DOHH2 (cell line): Measurements from ENCODE around the gene CCDC88A.

Source experiments
- EZH2phosphoT487 ChIP-seq: fragments of 200-600 bp; sonication (generic); IDR thresholded peaks from 2 replicates; pipeline ENCODE4 v1.6.1; 2017; ENCODE audit warnings: borderline replicate concordance, mild to moderate bottlenecking, antibody characterized with exemption, low read length, moderate library complexity, mixed read lengths
- TF ChIP-seq, protein P1 (sequence below): fragments of 200-600 bp; sonication (generic); IDR thresholded peaks from one replicate; pipeline ENCODE4 v1.5.1; 2014; ENCODE audit warnings: antibody characterized with exemption, mild to moderate bottlenecking, low read depth, low read length; ENCODE audit not compliant: poor library complexity, severe bottlenecking

- TF ChIP-seq, protein P1, sequence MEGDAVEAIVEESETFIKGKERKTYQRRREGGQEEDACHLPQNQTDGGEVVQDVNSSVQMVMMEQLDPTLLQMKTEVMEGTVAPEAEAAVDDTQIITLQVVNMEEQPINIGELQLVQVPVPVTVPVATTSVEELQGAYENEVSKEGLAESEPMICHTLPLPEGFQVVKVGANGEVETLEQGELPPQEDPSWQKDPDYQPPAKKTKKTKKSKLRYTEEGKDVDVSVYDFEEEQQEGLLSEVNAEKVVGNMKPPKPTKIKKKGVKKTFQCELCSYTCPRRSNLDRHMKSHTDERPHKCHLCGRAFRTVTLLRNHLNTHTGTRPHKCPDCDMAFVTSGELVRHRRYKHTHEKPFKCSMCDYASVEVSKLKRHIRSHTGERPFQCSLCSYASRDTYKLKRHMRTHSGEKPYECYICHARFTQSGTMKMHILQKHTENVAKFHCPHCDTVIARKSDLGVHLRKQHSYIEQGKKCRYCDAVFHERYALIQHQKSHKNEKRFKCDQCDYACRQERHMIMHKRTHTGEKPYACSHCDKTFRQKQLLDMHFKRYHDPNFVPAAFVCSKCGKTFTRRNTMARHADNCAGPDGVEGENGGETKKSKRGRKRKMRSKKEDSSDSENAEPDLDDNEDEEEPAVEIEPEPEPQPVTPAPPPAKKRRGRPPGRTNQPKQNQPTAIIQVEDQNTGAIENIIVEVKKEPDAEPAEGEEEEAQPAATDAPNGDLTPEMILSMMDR, result no peak
- no peak for TF ChIP-seq EZH2phosphoT487
These were observed 84.9 kb downstream of the CCDC88A start for GRCh38 chr2:55334728-55335127.
